Measurements from ENCODE around the gene PGAP3. TPM values are rescaled to one million over a fixed set of nuclear protein-coding genes. Genes with fewer than 3 reads are reported as not detected.

PGAP3 gene
- total RNA-seq, 2 experiments from 2014 or later: 27.0 to 30.6 TPM

GRCh38 chr17:39629898-39630297, 58.0 kb downstream of the PGAP3 start:
- no peak overlapping the region for H3K27ac Mint-ChIP-seq
- CTCF ChIA-PET: interaction anchor here (1.5 to 6.7 kb wide), 2 partner anchors 7 to 75 kb away, joined by 4 to 108 read pairs; no protein-coding TSS in a partner anchor
- no peak overlapping the region for H3K4me3 Mint-ChIP-seq
- peaks cover 42% of the 10 kb centered on the region for H3K27me3 Mint-ChIP-seq
- H3K4me1 Mint-ChIP-seq: peaks cover 22% of the 10 kb centered on the region
- POLR2A ChIA-PET: no interaction called here
- DNase-seq: no peak
- H3K36me3 Mint-ChIP-seq (ENCODE audit: low read depth): no peaks in the 10 kb centered on the region
- H3K9me3 Mint-ChIP-seq: no peaks in the 10 kb centered on the region

DNA sequence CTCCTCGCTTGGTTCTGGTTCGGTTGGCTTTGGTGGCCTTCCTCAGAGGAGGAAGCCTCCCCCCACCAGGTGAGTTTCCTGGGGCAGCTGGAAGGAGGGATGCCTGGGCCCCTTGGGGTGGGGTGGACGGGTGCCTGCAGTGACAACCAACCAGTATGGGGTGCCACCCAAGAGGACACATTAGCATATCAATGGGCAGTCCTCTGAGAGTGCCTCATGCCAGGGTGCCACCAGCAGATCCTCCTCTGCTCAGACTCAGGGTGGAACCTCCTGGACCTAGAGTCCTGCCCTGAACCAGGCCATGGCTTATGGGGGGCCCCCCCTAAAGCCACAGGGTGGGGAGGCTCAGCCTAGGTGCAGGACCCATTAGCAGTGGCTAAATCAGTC, 58.4 kb downstream of the PGAP3 start:
- ChIA-PET POLR2A (no interaction called here), CTCF (no interaction called here)
- Mint-ChIP-seq H3K27me3 (peaks cover 46% of the 10 kb centered on the region), H3K36me3 (ENCODE audit: low read depth) (no peaks in the 10 kb centered on the region), H3K4me1 (peaks cover 23% of the 10 kb centered on the region), H3K4me3 (no peak overlapping the region), H3K9me3 (no peaks in the 10 kb centered on the region), H3K27ac (no peak overlapping the region)
- DNase-seq: no peak

DNA sequence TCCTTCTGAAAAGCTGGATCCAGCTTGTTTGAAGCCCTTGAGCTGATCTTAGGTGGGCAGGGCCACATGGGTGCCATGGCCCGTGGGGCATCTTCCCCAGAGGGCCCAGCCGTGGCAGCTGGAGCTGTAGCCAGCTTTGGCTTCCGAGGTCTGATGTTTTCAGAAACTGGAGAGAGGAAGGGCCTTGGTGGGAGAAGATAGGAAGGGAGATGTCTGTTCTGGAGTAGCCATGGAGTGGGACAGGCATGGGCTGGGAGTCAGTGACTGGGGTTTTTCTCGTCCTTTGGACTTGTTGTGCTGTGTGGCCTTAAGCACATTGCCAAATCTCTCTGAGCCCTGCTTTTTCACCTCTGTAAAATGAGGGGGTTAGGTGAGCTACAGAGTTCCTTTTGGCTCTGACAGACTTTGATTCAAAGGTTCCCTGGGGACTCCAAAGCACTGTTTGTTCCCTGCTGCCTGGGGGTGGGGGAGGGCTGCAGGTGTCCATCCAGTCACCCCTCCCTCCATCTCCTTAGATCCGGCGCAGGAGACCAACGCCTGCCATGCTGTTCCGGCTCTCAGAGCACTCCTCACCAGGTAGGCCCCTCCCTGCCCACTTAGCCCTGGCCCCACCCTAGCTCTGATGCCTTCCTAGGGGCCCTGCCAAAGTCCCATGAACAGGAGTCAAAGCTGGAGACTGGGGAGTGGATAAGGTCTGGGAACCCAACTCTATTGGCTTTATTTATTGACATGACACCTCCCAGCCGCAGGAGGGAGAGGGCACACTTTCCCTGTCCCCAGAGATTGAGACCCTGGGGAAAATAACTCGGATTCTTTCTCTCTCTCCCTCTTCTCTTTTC, 59.0 kb downstream of the PGAP3 start:
- Mint-ChIP-seq H3K27me3 (peaks cover 47% of the 10 kb centered on the region), H3K4me1 (peaks cover 22% of the 10 kb centered on the region), H3K9me3 (no peaks in the 10 kb centered on the region), H3K27ac (no peak overlapping the region), H3K4me3 (no peak overlapping the region), H3K36me3 (ENCODE audit: low read depth) (no peaks in the 10 kb centered on the region)
- DNase-seq: no peak
- POLR2A ChIA-PET: no interaction called here
- CTCF ChIA-PET: interaction anchor here (1.0 to 1.4 kb wide), 3 partner anchors 9 to 26 kb away, joined by 3 to 6 read pairs (median 3); no protein-coding TSS in a partner anchor

DNA sequence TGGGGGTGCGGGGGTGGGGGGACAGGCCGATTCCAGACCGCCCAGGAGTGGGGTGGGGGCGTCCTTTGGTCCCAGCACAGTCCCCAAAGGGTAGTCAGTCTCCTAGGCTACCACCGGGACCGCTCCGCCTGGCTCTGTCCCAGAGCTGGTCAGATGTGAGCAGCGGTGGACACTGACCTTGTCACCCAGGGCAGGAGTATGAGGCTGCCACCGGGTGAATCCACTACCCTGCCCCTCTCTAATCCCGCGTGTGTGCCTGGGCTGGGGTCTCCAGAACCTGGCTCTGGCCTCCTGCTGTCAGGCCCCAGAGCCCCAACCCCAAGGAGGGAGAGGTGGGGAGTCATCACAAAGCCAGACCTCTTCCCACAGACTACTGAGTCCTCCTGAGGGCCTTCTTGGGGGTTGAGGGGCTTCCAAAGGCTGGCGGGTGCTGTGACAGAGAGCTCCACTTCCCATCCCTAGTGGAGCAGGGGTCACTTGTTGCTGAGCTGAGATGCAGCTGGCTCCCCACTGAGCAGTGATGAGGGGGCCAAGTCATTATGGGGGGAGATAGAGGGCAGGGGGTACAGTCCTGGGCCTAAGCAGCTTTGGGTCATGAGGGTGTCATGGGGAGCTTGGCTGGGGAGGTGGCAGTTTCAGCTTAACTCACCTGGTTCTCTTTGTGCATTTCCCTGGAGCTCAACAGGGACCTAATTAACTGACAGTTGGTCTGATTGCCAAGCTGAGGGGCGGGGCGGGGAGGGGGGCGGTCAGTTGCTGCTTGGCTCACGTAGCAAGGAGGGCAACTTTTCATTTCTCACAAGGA, 59.9 kb downstream of the PGAP3 start:
- Mint-ChIP-seq H3K9me3 (no peaks in the 10 kb centered on the region), H3K27me3 (peaks cover 47% of the 10 kb centered on the region), H3K36me3 (ENCODE audit: low read depth) (no peaks in the 10 kb centered on the region), H3K4me1 (peaks cover 29% of the 10 kb centered on the region), H3K4me3 (no peak overlapping the region), H3K27ac (no peak overlapping the region)
- CTCF ChIA-PET: interaction anchor here (1.0 to 1.4 kb wide), 4 partner anchors 9 to 126 kb away, joined by 3 to 6 read pairs (median 3); no protein-coding TSS in a partner anchor
- no peak for DNase-seq
- POLR2A ChIA-PET: no interaction called here

DNA sequence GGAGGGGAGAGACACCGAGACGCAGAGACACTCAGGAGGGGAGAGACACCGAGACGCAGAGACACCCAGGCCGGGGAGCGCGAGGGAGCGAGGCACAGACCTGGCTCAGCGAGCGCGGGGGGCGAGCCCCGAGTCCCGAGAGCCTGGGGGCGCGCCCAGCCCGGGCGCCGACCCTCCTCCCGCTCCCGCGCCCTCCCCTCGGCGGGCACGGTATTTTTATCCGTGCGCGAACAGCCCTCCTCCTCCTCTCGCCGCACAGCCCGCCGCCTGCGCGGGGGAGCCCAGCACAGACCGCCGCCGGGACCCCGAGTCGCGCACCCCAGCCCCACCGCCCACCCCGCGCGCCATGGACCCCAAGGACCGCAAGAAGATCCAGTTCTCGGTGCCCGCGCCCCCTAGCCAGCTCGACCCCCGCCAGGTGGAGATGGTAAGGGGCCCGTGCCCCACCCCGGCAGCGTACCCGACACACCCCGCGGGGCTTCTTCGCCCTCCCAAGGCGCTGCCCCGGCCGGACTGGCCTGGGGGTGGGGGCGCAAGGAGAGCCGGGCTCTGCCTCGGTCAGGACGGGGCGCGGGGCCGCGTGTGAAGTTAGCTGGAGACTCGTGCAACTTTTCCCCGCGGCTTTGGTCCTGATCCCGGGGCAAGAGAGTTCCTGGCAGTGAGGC, 60.7 kb downstream of the PGAP3 start:
- Mint-ChIP-seq H3K4me1 (peaks cover 34% of the 10 kb centered on the region), H3K9me3 (no peaks in the 10 kb centered on the region), H3K27ac (no peak overlapping the region), H3K27me3 (peaks cover 47% of the 10 kb centered on the region), H3K36me3 (ENCODE audit: low read depth) (no peaks in the 10 kb centered on the region), H3K4me3 (no peak overlapping the region)
- CTCF ChIA-PET: interaction anchor here (0.5 to 1.4 kb wide), 3 partner anchors 11 to 127 kb away, joined by 3 read pairs; no protein-coding TSS in a partner anchor
- POLR2A ChIA-PET: no interaction called here
- DNase-seq: no peak

DNA sequence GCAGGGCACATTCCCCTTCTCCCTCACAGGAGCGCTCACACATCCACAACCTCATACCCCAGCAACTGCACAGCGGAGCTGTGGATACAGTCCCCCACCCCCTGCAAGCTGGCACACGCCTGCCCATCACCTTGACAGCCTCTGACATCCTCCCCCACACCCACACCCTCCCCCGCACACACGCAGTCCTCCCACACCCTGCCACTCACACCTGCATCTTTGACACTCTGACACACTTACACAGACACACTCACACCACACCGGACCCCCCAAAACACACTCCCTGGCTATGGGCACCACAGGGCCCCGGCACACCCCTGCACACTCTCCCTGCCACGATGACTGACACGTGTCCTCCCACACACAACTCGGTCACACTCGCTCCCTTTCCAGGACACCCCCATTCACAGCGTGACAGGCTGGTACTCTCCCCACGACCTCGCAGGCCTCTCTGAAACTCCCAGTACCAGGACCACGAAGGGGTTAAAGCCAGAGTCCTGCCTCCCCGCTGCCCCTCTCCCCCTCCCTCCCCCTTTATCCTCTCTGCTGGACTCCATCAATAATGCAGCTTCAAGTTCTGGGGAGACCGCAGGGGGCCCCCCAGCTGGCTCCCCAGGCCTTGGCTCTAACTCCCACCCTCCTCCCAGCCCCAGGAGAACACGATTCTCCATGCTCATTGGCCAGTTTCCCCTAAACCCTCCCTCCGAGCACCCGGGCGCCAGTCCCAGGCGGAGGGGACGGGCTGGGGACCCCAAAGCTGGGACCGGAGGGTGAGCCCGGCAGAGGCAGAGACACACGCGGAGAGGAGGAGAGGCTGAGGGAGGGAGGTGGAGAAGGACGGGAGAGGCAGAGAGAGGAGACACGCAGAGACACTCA, 61.4 kb downstream of the PGAP3 start, which contains the start of gene PPP1R1B:
Gene PPP1R1B, plus strand, starts transcription at position 782 of the 876 bp plus-strand sequence. CDS start 441 bp downstream, outside the sequence.
- ChIA-PET CTCF (interaction anchor here (0.5 to 6.0 kb wide), 2 partner anchors 7 to 13 kb away, joined by 3 to 108 read pairs; no protein-coding TSS in a partner anchor), POLR2A (no interaction called here)
- H3K27me3 Mint-ChIP-seq: peaks cover 43% of the 10 kb centered on the region
- no peak for DNase-seq
- H3K4me3 Mint-ChIP-seq: no peak within 1 kb of the TSS
- H3K9me3 Mint-ChIP-seq: no peaks in the 10 kb centered on the region
- H3K36me3 Mint-ChIP-seq (ENCODE audit: low read depth): no peaks in the 10 kb centered on the region
- H3K27ac Mint-ChIP-seq: no peak within 1 kb of the TSS
- H3K4me1 Mint-ChIP-seq: peaks cover 33% of the 10 kb centered on the region

- DNase-seq: no peak
- Mint-ChIP-seq H3K9me3 (no peaks in the 10 kb centered on the region), H3K27me3 (peaks cover 40% of the 10 kb centered on the region), H3K36me3 (ENCODE audit: low read depth) (no peaks in the 10 kb centered on the region), H3K4me1 (peaks cover 29% of the 10 kb centered on the region), H3K27ac (no peak overlapping the region), H3K4me3 (no peak overlapping the region)
- CTCF ChIA-PET: interaction anchor here (1.5 to 6.0 kb wide), 3 partner anchors 8 to 104 kb away, joined by 4 to 108 read pairs (median 61); no protein-coding TSS in a partner anchor
- POLR2A ChIA-PET: no interaction called here
These were observed 62.6 kb downstream of the PGAP3 start for GRCh38 chr17:39625198-39625785.

GRCh38 chr17:39624313-39624712, 63.5 kb downstream of the PGAP3 start:
- peaks cover 46% of the 10 kb centered on the region for H3K27me3 Mint-ChIP-seq
- H3K9me3 Mint-ChIP-seq: no peaks in the 10 kb centered on the region
- POLR2A ChIA-PET: no interaction called here
- H3K36me3 Mint-ChIP-seq (ENCODE audit: low read depth): no peaks in the 10 kb centered on the region
- no peak overlapping the region for H3K4me3 Mint-ChIP-seq
- peaks cover 29% of the 10 kb centered on the region for H3K4me1 Mint-ChIP-seq
- H3K27ac Mint-ChIP-seq: no peak overlapping the region
- DNase-seq: no peak
- CTCF ChIA-PET: interaction anchor here (1.0 to 6.0 kb wide), 6 partner anchors 9 to 105 kb away, joined by 3 to 108 read pairs (median 4); no protein-coding TSS in a partner anchor

GRCh38 chr17:39623356-39623950, 64.4 kb downstream of the PGAP3 start:
- Mint-ChIP-seq H3K4me1 (peaks cover 29% of the 10 kb centered on the region), H3K9me3 (no peaks in the 10 kb centered on the region), H3K4me3 (no peak overlapping the region), H3K27ac (peak overlapping the region; percentile 33), H3K36me3 (ENCODE audit: low read depth) (no peaks in the 10 kb centered on the region), H3K27me3 (peaks cover 49% of the 10 kb centered on the region)
- DNase-seq: peak; percentile 85
- ChIA-PET CTCF (interaction anchor here (0.5 to 6.0 kb wide), 30 partner anchors 9 to 613 kb away, joined by 3 to 108 read pairs (median 4); partner anchors contain the start of genes MIEN1, PSMD3 and STARD3), POLR2A (no interaction called here)

DNA sequence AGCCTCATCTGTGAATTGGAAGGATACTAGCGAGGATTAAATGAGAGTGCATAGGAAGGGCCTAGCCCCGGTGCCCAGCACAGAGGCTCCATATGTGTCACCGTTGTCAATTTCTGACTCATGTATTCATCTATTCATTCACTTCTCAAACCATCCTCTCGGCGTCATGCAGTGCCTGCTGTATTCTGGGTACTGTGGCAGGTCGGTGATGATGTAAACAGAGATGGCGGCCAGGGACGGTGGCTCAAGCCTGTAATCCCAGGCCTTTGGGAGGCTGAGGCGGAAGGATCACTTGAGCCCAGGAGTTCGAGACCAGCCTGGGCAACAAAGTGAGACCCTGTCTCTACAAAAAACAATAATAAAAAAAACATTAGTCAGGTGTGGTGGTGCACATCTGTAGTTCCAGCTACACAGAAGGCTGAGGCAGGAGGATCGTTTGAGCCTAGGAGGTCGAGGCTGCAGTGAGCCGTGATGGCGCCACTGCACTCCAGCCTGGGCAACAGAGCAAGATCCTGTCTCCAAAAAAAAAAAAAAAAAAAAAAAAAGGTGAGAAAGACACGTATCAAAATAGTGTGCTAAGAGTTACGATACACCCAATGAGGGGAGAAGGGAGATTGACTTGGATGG, 65.4 kb downstream of the PGAP3 start:
- H3K4me1 Mint-ChIP-seq: peaks cover 32% of the 10 kb centered on the region
- no peaks in the 10 kb centered on the region for H3K36me3 Mint-ChIP-seq (ENCODE audit: low read depth)
- CTCF ChIA-PET: interaction anchor here (0.8 to 6.0 kb wide), 39 partner anchors 10 to 405 kb away, joined by 3 to 108 read pairs (median 5); partner anchors contain the start of genes IKZF3, MIEN1, PSMD3 and STARD3
- H3K9me3 Mint-ChIP-seq: no peaks in the 10 kb centered on the region
- peaks cover 47% of the 10 kb centered on the region for H3K27me3 Mint-ChIP-seq
- H3K4me3 Mint-ChIP-seq: peak overlapping the region; percentile 57
- POLR2A ChIA-PET: interaction anchor here (0.5 kb wide), 1 partner anchor 46 kb away, joined by 4 read pairs; the partner anchor contains the start of gene PNMT
- H3K27ac Mint-ChIP-seq: peak overlapping the region; percentile 76
- DNase-seq: peak; percentile 36

All from activated CD4-positive, alpha-beta T cell treated with anti-CD3 and anti-CD28 coated beads, Interleukin-2, amount 10 ng/mL, durations not matched to agents 7 days and 5 days (primary cell).